HEK293 (cell line): ENCODE data around the gene KCTD2.

Experiments used
- EGR2 ChIP-seq: fragments of 450-650 bp; formaldehyde crosslinking; IDR thresholded peaks from 2 replicates; pipeline ENCODE4 v1.5.1; 2016; ENCODE audit warnings: low read depth, missing biosample characterization, missing genetic modification characterization
- GFI1B ChIP-seq: fragments of 450-650 bp; formaldehyde crosslinking; IDR thresholded peaks from 2 replicates; pipeline ENCODE4 v1.5.1; 2016; ENCODE audit warnings: missing biosample characterization, missing genetic modification characterization
- OSR2 ChIP-seq: fragments of 450-650 bp; formaldehyde crosslinking; IDR thresholded peaks from 2 replicates; pipeline ENCODE4 v1.5.1; 2016; ENCODE audit warnings: missing biosample characterization, missing genetic modification characterization
- SCRT2 ChIP-seq: fragments of 450-650 bp; formaldehyde crosslinking; IDR thresholded peaks from 2 replicates; pipeline ENCODE4 v1.5.1; 2016; ENCODE audit warnings: missing biosample characterization, missing genetic modification characterization
- SP2 ChIP-seq: fragments of 450-650 bp; formaldehyde crosslinking; IDR thresholded peaks from 2 replicates; pipeline ENCODE4 v1.5.1; 2016; ENCODE audit warnings: missing biosample characterization, missing genetic modification characterization
- SP3 ChIP-seq: fragments of 450-650 bp; formaldehyde crosslinking; IDR thresholded peaks from 2 replicates; pipeline ENCODE4 v1.5.1; 2016; ENCODE audit warnings: missing biosample characterization, missing genetic modification characterization
- TRIM28 ChIP-seq: IDR thresholded peaks from 2 replicates; pipeline ENCODE4 v1.6.1; 2011; ENCODE audit warnings: low read length, control low read depth, borderline replicate concordance
- ZBTB21 ChIP-seq: fragments of 450-650 bp; formaldehyde crosslinking; IDR thresholded peaks from 2 replicates; pipeline ENCODE4 v1.5.1; 2017; ENCODE audit warnings: missing biosample characterization, missing genetic modification characterization
- ZEB2 ChIP-seq: fragments of 450-650 bp; formaldehyde crosslinking; IDR thresholded peaks from 2 replicates; pipeline ENCODE4 v1.5.1; 2016; ENCODE audit warnings: missing biosample characterization, missing genetic modification characterization
- ZFHX2 ChIP-seq: fragments of 450-650 bp; formaldehyde crosslinking; conservative IDR thresholded peaks from 2 replicates; pipeline ENCODE4 v1.5.1; 2016; ENCODE audit warnings: missing biosample characterization, missing genetic modification characterization
- ZNF10 ChIP-seq: fragments of 450-650 bp; formaldehyde crosslinking; IDR thresholded peaks from 2 replicates; pipeline ENCODE4 v1.5.1; 2017; ENCODE audit warnings: missing biosample characterization, missing genetic modification characterization
- ZNF112 ChIP-seq: fragments of 450-650 bp; formaldehyde crosslinking; IDR thresholded peaks from 2 replicates; pipeline ENCODE4 v1.5.0; 2017; ENCODE audit warnings: missing biosample characterization, missing genetic modification characterization
- ZNF223 ChIP-seq: fragments of 450-650 bp; formaldehyde crosslinking; IDR thresholded peaks from 2 replicates; pipeline ENCODE4 v1.5.1; 2016; ENCODE audit warnings: missing biosample characterization, missing genetic modification characterization
- ZNF335 ChIP-seq: fragments of 450-650 bp; formaldehyde crosslinking; conservative IDR thresholded peaks from 2 replicates; pipeline ENCODE4 v1.5.1; 2016; ENCODE audit warnings: missing biosample characterization, missing genetic modification characterization
- ZNF341 ChIP-seq: fragments of 450-650 bp; formaldehyde crosslinking; IDR thresholded peaks from 2 replicates; pipeline ENCODE4; 2016; ENCODE audit warnings: low read depth, missing biosample characterization, missing genetic modification characterization
- ZNF521 ChIP-seq: fragments of 450-650 bp; formaldehyde crosslinking; IDR thresholded peaks from 2 replicates; pipeline ENCODE4 v1.5.1; 2017; ENCODE audit warnings: missing biosample characterization, mild to moderate bottlenecking, missing genetic modification characterization
- ZNF561 ChIP-seq: fragments of 450-650 bp; IDR thresholded peaks from 2 replicates; pipeline ENCODE4 v1.5.1; 2018; ENCODE audit warnings: missing biosample characterization, missing genetic modification characterization, borderline replicate concordance
- ZNF777 ChIP-seq: fragments of 450-650 bp; formaldehyde crosslinking; IDR thresholded peaks from 2 replicates; pipeline ENCODE4 v1.5.1; 2017; ENCODE audit warnings: missing biosample characterization, missing genetic modification characterization, borderline replicate concordance
- ZNF791 ChIP-seq: fragments of 450-650 bp; formaldehyde crosslinking; IDR thresholded peaks from 2 replicates; pipeline ENCODE4 v1.5.1; 2016; ENCODE audit warnings: missing biosample characterization, missing genetic modification characterization
- ZSCAN30 ChIP-seq: fragments of 450-650 bp; IDR thresholded peaks from 2 replicates; pipeline ENCODE4 v1.5.1; 2018; ENCODE audit warnings: missing biosample characterization, mild to moderate bottlenecking, missing genetic modification characterization, moderate library complexity
- TF ChIP-seq, protein P1 (sequence below): fragments of 450-650 bp; formaldehyde crosslinking; IDR thresholded peaks from 2 replicates; pipeline ENCODE4 v1.5.1; 2016; ENCODE audit warnings: missing biosample characterization, missing genetic modification characterization
- TF ChIP-seq, protein P2 (sequence below): fragments of 450-650 bp; formaldehyde crosslinking; IDR thresholded peaks from 2 replicates; pipeline ENCODE4 v1.5.1; 2016; ENCODE audit warnings: missing biosample characterization, missing genetic modification characterization
- TF ChIP-seq, protein P3 (sequence below): fragments of 450-650 bp; formaldehyde crosslinking; IDR thresholded peaks from 2 replicates; pipeline ENCODE4 v1.5.1; 2016; ENCODE audit warnings: missing biosample characterization, missing genetic modification characterization
- TF ChIP-seq, protein P4 (sequence below): fragments of 450-650 bp; formaldehyde crosslinking; IDR thresholded peaks from 2 replicates; pipeline ENCODE4 v1.5.1; 2016; ENCODE audit warnings: missing biosample characterization, missing genetic modification characterization
- TF ChIP-seq, protein P5 (sequence below): fragments of 450-650 bp; formaldehyde crosslinking; IDR thresholded peaks from 2 replicates; pipeline ENCODE4 v1.5.1; 2017; ENCODE audit warnings: missing biosample characterization, missing genetic modification characterization

Gene KCTD2

DNA sequence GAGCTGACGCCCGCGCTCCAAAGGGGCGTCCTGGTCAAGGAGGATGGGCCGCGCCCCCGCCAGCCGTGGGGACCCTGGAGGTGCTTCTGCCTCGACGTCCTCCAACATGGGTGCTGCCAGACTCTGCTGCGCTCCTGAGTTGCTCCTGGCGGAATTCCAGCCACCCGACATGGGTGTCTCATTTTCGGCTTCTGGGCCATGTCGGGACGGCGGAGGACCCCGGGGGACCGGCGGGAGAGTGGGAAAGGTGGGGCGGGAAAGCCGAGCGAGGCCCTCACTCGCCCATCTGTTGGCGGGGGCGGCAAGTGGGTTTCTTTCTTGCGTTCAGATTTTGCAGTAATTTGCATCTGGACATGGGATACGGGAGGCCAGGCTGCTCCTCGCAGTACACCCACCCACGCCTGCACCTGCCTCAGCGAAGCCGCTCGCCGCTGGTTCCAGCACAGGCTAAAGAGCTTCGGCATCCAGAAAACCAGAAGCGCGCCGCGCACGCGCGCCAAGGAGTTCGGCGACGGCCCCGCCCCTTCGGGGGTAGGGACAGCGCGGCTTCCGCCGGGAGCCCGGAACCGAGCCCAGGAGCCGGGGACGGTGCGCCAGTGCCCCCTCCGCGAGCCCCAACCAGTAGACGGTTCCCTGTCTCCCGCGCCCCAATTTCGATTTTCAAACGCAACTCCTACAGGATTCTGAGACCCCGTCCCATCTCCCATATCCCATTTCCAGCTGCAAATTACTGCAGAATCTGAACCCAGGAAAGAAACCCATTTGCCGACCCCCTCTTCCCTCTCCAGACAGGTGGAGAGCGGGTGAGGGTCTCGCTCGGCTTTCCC, 62.6 kb downstream of the KCTD2 start, which contains the start of gene ARMC7 (continued):
- no peak for TF ChIP-seq ZNF223
- TF ChIP-seq GFI1B (tag by site-specific recombination) = peak; percentile 16; the same call in 1 of the 2 replicates
- TF ChIP-seq, protein P1, sequence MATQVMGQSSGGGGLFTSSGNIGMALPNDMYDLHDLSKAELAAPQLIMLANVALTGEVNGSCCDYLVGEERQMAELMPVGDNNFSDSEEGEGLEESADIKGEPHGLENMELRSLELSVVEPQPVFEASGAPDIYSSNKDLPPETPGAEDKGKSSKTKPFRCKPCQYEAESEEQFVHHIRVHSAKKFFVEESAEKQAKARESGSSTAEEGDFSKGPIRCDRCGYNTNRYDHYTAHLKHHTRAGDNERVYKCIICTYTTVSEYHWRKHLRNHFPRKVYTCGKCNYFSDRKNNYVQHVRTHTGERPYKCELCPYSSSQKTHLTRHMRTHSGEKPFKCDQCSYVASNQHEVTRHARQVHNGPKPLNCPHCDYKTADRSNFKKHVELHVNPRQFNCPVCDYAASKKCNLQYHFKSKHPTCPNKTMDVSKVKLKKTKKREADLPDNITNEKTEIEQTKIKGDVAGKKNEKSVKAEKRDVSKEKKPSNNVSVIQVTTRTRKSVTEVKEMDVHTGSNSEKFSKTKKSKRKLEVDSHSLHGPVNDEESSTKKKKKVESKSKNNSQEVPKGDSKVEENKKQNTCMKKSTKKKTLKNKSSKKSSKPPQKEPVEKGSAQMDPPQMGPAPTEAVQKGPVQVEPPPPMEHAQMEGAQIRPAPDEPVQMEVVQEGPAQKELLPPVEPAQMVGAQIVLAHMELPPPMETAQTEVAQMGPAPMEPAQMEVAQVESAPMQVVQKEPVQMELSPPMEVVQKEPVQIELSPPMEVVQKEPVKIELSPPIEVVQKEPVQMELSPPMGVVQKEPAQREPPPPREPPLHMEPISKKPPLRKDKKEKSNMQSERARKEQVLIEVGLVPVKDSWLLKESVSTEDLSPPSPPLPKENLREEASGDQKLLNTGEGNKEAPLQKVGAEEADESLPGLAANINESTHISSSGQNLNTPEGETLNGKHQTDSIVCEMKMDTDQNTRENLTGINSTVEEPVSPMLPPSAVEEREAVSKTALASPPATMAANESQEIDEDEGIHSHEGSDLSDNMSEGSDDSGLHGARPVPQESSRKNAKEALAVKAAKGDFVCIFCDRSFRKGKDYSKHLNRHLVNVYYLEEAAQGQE (tag by site-specific recombination) = no peak
- peak; percentile 34; the same call in 1 of the 2 replicates for TF ChIP-seq ZEB2 (tag by site-specific recombination)
- TF ChIP-seq, protein P2, sequence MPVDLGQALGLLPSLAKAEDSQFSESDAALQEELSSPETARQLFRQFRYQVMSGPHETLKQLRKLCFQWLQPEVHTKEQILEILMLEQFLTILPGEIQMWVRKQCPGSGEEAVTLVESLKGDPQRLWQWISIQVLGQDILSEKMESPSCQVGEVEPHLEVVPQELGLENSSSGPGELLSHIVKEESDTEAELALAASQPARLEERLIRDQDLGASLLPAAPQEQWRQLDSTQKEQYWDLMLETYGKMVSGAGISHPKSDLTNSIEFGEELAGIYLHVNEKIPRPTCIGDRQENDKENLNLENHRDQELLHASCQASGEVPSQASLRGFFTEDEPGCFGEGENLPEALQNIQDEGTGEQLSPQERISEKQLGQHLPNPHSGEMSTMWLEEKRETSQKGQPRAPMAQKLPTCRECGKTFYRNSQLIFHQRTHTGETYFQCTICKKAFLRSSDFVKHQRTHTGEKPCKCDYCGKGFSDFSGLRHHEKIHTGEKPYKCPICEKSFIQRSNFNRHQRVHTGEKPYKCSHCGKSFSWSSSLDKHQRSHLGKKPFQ (tag by site-specific recombination) = no peak
- no peak for TF ChIP-seq ZNF791
- TF ChIP-seq ZBTB21 (tag by site-specific recombination) = no peak
- peak; percentile 73 for TF ChIP-seq SP2 (tag by site-specific recombination)
- TF ChIP-seq OSR2 (tag by site-specific recombination) = peak; percentile 72
- TF ChIP-seq, protein P3, sequence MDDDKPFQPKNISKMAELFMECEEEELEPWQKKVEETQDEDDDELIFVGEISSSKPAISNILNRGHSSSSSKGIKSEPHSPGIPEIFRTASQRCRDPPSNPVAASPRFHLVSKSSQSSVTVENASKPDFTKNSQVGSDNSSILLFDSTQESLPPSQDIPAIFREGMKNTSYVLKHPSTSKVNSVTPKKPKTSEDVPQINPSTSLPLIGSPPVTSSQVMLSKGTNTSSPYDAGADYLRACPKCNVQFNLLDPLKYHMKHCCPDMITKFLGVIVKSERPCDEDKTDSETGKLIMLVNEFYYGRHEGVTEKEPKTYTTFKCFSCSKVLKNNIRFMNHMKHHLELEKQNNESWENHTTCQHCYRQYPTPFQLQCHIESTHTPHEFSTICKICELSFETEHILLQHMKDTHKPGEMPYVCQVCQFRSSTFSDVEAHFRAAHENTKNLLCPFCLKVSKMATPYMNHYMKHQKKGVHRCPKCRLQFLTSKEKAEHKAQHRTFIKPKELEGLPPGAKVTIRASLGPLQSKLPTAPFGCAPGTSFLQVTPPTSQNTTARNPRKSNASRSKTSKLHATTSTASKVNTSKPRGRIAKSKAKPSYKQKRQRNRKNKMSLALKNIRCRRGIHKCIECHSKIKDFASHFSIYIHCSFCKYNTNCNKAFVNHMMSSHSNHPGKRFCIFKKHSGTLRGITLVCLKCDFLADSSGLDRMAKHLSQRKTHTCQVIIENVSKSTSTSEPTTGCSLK (tag by site-specific recombination) = no peak
- TF ChIP-seq ZFHX2 (tag by site-specific recombination) = peak; percentile 88
- peak; percentile 72 for TF ChIP-seq EGR2 (tag by site-specific recombination)
- TF ChIP-seq SP3 (tag by site-specific recombination) = peak; percentile 47; the same call in 1 of the 2 replicates
- TF ChIP-seq SCRT2 (tag by site-specific recombination) = no peak
- 0 out of 2 replicates have a peak, but pooled peaks have one; percentile 36 for TF ChIP-seq ZNF341 (tag by site-specific recombination)
- TF ChIP-seq, protein P4, sequence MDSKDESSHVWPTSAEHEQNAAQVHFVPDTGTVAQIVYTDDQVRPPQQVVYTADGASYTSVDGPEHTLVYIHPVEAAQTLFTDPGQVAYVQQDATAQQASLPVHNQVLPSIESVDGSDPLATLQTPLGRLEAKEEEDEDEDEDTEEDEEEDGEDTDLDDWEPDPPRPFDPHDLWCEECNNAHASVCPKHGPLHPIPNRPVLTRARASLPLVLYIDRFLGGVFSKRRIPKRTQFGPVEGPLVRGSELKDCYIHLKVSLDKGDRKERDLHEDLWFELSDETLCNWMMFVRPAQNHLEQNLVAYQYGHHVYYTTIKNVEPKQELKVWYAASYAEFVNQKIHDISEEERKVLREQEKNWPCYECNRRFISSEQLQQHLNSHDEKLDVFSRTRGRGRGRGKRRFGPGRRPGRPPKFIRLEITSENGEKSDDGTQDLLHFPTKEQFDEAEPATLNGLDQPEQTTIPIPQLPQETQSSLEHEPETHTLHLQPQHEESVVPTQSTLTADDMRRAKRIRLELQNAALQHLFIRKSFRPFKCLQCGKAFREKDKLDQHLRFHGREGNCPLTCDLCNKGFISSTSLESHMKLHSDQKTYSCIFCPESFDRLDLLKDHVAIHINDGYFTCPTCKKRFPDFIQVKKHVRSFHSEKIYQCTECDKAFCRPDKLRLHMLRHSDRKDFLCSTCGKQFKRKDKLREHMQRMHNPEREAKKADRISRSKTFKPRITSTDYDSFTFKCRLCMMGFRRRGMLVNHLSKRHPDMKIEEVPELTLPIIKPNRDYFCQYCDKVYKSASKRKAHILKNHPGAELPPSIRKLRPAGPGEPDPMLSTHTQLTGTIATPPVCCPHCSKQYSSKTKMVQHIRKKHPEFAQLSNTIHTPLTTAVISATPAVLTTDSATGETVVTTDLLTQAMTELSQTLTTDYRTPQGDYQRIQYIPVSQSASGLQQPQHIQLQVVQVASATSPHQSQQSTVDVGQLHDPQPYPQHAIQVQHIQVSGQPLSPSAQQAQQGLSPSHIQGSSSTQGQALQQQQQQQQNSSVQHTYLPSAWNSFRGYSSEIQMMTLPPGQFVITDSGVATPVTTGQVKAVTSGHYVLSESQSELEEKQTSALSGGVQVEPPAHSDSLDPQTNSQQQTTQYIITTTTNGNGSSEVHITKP (tag by site-specific recombination) = peak; percentile 72
- peak; percentile 83 for TF ChIP-seq ZNF335
- no peak for TF ChIP-seq ZNF10 (tag by site-specific recombination)
- no peak for TF ChIP-seq ZSCAN30 (tag by site-specific recombination)
- no peak for TF ChIP-seq ZNF521 (tag by site-specific recombination)
- peak; percentile 60; the same call in 1 of the 2 replicates for TF ChIP-seq ZNF561
- TF ChIP-seq, protein P5, sequence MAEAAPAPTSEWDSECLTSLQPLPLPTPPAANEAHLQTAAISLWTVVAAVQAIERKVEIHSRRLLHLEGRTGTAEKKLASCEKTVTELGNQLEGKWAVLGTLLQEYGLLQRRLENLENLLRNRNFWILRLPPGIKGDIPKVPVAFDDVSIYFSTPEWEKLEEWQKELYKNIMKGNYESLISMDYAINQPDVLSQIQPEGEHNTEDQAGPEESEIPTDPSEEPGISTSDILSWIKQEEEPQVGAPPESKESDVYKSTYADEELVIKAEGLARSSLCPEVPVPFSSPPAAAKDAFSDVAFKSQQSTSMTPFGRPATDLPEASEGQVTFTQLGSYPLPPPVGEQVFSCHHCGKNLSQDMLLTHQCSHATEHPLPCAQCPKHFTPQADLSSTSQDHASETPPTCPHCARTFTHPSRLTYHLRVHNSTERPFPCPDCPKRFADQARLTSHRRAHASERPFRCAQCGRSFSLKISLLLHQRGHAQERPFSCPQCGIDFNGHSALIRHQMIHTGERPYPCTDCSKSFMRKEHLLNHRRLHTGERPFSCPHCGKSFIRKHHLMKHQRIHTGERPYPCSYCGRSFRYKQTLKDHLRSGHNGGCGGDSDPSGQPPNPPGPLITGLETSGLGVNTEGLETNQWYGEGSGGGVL = peak; percentile 27; the same call in 1 of the 2 replicates
- no peak for TF ChIP-seq ZNF777
- TF ChIP-seq ZNF112 (tag by site-specific recombination) = no peak
- no peak for TF ChIP-seq TRIM28
